Dermis microvascular lymphatic vessel endothelial cell (primary cell): ENCODE measurements around the gene SCAI. TPM values are rescaled to one million over a fixed set of nuclear protein-coding genes. Genes with fewer than 3 reads are reported as not detected.
"Not testable (repeated sequence)": the region's sequence is repeated elsewhere in the genome, so short reads cannot be mapped to it uniquely, and the experiment has no call there.

ENCODE experiments used
- DNase-seq, 2 donors: peaks; one replicate each; pipeline versions ENCODE4 v3.0.0 to v3.0.0-alpha.2; 2010; ENCODE audit warnings: low read depth in 2 of 2
- total RNA-seq: library from RNA; depleted of rRNA; stranded (reverse); fragments of >200 nt; gene quantifications from 2 replicates; pipeline ENCODE4 v1.2.1, GENCODE V29; 2014

The SCAI gene
- total RNA-seq, 1 donor from 2014 or later: 2.7 TPM

DNA sequence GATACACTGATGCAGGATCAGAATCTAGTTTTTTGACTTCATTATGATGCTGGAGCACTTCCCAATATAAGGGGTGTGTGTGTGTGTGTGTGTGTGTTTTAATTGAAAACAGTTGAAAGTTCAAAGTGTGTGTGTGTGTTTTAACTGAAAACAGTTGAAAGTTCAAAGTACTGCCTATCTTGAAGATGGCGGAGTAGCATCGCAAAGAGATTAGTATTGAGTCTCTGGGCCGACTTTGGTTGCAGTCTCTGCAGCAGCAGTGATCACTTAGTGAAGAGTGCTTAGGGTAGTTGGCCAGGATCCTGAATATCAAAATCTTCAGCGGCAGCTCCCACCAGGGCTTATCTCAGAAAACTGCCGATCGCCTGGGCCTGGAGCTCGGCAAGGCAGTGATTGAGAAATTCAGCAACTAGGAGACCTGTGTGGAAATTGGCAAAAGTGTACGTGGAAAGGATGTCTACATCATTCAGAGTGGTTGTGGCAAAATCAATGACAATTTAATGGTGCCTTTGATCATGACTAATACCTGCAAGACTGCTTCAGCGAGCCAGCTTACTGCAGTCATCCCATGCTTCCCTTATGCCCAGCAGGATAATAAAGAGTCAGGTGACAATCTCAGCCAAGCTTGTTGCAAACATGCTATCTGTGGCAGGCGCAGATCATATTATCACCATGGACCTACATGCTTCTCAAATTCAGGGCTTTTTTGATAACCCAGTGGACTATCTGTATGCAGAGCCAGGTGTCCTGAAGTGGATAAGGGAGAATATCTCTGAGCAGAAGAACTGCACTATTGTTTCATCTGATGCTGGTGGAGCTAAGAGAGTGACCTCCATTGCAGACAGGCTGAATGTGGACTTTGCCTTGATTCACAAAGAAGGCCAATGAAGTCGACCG, 7.3 kb upstream of the SCAI start:
- DNase-seq: no peak

DNA sequence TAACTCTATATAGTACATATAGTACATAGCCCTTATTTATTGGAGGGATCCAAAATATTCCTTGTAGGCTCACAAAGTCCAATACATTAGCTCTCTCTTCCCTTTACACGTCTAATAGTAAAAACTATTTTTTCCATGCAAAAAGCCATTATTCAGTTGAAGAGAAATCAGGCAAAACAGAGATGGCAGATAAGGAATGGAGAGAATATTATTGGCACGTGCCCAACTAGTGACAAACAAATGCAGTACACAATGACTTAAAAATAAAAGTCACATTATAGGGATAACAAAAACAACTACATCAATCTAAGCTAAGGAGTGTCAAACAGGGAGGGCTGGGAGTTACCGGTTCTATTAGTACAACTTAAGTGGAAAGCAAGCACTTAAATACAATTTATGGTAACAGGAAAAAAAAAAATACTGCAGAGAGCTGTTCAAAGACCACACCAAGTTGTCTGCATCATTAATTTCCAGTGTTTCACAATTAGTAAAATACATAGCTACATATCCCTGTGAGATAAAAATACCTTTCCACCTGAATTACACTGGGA, 4.1 kb upstream of the SCAI start:
- no peak for DNase-seq

DNA sequence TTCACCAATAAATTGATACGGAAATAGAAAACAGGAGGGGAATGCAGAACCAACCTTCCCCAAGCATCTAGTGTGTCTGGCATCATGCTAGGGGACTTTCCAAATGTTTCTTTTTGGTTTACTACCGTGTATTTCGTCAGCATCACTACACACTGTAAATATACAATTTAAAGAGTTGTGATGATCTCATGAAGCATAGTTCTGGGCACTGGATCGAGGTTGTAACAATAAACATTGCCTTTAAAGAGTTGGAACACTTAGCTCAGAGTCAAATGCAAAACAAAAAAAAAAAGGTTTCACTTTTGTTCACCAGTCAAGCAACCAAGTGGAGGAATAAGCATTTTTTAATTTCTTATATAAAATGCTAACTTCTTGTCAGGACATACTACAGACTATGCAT, 2.9 kb upstream of the SCAI start:
- no peak for DNase-seq

DNA sequence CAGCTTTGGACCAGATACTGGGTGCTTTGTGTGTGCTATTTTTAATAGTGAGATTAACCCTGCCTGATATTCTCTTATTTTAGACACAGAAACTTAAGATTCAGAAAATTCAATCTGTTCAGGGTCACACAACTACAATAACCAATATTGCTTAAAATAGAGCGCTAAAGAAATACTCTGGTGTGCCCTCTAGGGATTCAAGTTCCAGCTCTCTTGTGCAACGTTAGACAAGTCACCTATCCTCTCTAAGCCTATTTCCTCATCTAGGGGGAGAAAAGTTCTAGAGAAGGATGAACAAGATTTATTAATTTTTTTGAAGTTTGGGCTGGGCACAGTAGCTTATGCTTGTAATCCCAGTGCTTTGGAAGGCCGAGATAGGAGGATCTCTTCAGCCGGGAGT, 2.1 kb upstream of the SCAI start:
- DNase-seq: no peak

DNA sequence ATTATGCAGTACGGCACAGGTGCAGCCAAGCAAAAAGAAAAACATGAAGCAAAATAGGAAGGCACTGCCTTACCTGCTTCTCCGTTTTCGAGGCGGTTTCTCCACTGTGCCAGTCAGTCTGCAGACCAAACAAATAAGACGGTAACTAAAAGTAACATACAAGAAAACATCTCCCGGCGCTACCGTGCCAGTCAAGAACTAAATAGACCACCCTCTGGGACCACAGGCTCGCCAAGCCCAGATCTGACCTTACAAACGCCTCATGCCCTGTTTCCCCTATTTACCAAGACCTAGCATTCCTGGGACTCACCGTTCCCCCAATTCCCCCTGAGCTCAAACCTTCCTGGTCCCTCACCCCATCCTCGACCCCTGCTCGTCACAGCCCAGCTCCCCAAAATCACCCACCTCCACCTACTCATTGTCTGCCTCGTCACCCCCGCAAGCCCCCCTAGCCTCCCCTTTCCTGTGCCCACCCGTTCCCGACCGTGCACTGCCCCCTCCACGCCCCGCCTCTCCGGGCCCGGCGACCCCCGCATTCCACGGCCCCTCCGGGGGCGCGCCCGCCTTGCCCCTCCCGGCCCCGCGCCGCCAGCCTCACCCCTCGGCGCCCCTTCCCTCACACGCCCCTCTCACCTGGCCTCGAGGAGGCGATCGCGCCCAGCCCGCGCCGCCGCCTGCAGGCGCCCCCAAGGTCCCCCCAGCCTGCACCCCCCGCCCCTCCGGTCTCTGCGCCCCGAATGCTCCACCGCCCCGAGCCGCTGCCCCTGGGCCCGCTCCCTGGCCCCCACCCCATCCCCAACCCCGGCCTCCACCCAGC, 560 bp downstream of the SCAI start:
- peak in 1 of 2 donors; percentile 6 for DNase-seq

DNA sequence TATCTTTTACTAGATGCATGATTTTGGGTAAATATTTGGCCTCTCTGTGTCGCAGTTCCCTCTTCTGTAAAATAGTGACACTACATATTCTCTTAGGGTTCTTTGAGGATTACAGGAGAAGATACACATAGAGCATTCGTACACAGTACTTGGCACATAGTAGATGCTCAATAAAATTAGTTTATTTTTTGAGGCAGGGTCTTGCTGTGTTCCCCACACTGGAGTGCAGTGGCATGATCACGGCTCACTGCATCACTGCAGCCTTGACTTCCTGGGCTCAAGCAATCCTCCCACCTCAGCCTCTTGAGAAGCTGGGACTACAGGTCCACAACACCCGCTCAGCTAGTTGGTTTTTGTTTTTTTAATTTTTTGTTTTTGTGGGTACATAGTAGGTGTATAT, 1.6 kb downstream of the SCAI start:
- DNase-seq: no peak

DNA sequence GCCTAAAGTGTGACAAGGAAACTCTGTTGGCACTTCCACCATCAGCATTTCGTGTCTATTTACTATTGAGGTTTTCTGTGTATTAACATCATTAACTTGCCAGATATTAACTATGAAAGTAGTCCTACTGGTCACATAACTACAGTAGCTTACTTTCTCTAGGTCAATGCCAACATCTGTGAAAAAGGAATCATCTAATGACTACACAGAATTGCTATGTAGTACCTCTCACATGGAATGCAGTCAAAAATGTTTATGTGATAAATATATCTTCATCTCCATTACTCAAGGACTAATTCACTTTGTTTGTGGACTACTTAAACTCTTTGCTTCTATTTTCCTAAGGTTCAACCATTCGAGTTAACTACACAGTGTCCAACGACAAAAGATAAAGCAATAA, 2.1 kb downstream of the SCAI start:
- DNase-seq: no peak

DNA sequence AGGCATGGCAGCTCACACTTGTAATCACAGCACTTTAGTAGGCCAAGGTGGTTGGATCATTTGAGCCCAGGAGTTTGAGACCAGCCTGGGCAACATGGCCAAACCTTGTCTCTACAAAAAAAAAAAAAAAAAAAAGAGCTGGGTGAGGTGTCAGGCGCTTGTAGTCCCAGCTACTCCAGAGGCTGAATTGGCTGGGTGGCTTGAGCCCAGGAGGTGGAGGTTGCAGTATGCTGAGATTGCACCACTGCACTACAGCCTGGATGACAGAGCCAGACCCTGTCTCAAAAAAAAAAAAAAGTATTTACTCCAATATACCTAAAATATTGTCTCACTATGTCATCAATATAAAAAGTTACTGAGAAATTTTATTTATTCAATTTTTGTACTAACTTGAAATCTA, 2.8 kb downstream of the SCAI start:
- DNase-seq: no peak

DNA sequence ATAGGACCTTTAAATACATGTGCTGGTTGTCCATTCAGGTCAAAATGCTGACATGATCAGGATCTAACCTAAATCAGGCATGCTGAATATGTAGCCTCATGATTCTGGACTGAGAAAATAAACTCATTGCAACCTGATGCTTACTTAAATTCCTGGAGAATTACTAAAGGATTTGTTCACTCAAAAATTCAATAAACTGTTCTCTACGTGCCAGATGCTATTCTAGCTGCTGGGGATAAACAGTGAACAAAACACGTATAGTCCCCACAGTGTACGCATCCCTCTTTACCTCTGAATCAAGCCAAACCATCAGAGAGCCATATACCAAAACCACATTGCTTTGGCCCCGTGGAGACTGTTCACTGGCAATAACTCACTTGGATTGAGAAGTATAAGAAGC, 6.1 kb downstream of the SCAI start:
- no peak for DNase-seq

DNA sequence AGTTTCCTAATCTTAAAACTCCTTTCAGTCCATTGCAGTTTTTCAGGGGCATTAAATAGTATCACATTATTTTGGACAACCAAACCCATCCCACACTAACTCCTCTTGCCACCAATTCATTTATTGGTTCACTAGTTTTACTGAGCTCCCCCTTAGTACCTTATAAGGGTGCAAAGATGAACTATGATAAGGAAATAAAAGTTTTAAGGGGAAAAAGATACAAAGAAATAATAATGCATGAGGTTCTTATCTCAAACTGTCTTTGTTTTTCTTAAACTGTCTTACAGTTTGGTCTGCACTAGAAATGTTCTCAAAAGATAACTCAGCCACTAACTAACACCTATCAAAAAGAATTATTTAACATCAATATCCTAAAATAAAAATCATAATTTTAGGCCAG, 8.4 kb downstream of the SCAI start:
- DNase-seq: no peak

DNA sequence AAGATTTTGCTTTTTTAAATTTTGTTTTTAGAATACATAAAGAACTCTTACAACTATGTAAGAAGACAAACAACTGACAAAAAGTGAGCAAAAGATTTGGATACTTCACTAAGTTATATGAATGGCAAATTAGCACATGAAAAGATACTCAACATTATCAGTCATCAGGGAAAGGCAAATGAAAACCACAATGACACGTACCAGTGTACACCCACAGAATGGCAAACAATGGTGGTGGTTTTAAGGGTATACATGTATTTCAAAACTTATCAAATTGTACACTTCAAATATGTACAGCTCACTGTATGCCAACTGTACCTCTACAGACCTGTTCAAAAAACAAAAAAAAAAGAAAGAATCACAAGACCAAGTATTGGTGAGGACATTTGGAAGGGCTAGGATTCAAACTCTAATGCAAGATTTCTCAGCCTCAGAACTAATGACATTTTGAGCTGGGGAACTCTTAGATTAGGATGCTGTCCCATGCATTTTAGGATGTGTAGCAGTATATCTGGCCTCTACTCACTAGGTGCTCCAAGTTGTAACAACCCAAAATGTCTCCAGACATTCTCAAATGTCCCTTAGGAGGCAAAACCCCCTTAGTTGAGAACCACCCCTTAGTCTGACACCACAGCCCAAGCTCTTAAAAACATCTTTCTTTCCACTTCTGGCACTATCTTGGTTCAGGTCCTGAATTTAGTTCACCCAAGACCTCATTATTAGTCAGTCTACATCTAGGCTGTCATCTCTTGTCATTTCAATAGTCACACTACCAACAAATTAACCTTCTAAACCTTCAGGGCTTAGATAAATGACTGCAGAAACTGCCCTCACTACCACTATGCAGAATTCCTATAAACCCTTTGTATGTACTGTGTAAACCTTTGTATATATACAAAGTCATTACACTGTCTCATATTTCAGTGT, 9.7 kb downstream of the SCAI start:
- DNase-seq: no peak

DNA sequence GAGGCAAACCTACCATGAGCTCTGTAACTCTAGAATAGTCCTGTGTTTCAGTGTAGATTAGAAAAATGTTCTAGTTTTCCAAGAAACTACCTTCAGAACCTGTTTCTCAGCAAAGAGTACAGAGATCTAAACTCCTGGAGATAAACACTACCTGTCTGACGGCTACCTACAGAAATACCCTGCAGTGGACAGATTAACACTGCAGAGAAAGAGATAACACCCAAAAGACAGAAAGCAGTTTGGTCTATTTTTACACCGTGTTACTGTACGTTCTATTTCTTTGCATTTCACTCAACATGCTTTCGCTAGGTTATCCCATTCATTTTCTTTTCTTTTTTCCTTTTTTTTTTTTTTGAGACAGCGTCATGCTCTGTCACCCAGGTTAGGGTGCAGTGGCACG, 11.6 kb downstream of the SCAI start:
- DNase-seq: no peak

DNA sequence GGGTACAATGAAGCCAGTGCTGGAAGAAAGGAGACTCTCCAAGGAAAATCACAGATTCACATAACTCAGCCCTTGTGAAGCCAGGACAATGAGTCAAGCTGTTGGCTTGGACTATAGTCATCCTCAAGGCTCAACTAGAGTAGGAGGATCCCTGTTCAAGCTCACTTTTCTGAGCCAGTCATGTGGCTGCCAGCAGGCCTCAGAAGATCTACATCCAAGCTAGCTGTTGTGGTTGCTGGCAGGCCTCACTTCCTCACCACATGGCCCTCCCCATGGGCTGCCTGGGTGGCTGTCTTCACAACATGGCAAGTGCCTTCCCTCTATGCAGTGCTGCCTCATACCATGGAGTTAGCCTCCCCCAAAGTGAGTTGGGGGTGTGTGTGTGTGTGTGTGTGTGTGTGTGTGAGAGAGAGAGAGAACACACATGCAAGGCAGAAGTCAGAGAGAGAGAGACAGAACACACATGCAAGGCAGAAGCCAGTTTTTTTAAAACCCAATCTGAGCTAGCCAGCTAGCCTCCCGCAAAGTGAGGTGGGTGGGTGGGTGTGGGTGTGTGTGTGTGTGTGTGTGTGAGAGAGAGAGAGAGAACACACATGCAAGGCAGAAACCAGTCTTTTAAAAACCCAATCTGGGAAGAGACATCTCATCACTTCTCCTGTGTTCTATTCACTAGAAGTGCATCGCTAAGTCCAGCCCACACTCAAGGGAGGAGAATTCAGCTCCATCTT, 17.1 kb downstream of the SCAI start:
- peak in 1 of 2 donors; percentile 17 for DNase-seq

DNA sequence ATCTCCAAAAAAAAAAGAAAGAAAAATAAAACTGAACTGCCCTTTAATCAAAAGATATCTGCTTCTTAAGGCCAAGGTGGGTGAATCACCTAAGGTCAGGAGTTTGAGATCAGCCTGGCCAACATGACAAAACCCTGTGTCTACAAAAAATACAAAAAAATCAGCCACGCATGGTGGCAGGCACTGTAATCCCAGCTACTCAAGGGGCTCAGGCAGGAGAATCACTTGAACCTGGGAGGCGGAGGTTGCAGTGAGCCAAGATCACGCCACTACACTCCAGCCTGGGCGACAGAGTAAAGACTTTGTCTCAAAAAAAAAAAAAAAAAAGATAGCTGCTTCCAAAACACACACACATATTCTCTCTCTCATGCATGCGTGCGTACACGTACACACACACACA, 17.8 kb downstream of the SCAI start:
- DNase-seq: no peak

DNA sequence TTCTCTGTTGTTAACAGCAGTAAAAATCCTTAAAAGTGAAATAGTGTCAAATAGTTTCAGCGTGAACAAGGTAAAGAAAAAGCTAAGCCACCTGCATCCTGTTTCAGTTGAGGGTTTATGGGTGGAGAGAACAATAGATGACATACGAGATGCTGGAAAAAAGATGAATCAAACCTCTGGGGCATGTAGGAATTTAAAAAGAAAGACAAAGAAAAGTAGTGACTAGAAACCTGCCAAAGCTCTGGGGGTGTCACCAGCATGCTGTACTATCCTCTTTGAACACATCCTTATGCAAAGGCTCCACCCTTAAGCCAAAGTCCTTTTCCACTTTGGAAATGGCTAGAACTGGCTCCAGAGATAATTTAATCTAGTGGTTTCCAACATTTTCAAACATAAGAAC, 22.2 kb downstream of the SCAI start:
- DNase-seq: peak; percentile 40 to 71

DNA sequence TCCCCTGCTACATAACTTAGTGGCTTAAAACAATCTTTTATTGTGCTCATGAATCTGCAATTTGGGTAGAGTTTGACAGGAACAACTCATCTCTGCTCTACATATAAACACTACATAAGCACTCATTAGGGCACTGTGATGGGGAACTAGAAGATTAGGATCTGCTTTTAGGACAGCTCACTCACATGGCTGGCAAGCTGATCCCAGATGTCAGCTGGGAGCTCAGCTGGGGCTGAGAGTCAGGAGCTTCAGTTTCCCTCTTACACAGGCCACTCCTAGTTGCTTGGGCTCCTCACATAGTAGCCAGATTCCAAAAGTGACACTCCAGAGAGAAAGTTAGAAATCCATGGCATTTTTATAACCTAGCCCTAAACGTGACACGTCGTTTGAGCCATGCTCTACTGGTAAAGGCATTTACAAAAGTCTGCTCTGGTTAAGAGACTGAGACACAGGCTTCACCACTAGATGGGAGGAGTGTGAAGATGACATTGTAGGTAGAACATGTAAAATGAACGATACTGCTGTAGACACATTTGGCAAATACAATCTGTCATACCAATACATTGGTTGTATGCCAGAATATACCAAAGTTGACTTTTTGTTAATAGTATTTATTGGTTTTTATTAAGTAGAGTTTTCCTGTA, 23.6 kb downstream of the SCAI start:
- DNase-seq: no peak

DNA sequence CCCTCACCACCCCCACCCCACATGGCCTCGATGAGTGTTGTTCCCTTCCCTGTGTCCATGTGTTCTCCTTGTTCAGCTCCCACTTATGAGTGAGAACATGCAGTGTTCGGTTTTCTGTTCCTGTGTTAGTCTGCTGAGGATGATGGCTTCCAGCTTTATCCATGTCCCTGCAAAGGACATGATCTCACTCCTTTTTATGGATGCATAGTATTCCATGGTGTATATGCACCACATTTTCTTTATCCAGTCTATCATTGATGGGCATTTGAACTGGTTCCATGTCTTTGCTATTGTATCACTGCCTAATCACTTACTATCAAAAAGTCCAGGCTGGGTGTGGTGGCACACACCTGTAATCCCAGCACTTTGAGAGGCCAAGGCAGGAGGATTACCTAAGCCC, 24.6 kb downstream of the SCAI start:
- DNase-seq: not testable (repeated sequence)

DNA sequence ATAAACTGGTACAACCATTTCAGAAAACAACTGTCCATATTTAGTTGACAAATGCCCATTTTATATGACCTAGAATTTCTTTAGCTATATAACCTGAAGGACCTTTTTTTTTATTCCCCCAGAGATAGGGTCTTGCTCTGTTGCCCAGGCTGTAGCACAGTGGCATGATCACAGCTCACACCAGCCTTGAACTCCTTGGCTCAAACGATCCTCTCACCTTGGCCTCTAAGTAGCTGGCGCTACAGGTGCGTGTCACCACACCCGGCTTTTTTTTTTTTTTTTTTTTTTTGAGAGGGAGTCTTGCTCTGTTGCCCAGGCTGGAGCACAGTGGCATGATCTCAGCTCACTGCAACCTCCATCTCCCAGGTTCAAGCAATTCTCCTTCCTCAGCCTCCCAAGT, 28.8 kb downstream of the SCAI start:
- DNase-seq: not testable (repeated sequence)

DNA sequence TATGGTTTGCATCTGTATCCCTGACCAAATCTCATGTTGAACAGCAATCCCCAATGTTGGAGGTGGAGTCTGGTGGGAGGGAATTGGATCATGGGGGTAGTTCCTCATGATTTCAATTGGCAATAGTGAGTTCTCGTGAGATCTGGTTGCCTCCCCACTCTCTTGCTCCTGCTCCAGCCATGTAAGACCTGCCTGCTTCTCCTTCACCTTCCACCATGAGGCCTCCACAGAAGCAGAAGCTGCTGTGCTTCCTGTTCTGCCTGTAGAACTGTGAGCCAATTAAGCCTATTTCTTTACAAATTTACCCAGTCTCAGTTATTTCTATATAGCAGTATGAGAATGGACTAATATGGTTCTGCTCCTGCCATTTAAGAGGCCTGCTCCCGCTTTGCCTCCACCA, 32.9 kb downstream of the SCAI start:
- DNase-seq: no peak

DNA sequence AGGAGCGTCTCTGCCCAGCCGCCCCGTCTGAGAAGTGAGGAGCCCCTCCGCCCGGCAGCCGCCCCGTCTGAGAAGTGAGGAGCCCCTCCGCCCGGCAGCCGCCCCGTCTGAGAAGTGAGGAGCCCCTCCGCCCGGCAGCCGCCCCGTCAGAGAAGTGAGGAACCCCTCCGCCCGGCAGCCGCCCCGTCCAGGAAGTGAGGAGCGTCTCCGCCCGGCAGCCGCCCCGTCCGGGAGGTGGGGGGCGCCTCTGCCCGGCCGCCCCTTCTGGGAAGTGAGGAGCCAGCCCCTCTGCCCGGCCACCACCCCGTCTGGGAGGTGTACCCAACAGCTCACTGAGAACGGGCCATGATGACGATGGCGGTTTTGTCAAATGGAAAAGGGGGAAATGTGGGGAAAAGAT, 34.8 kb downstream of the SCAI start:
- not testable (repeated sequence) for DNase-seq
